ENCODE results near the gene KANSL3.

GRCh38 chr2:96637385-96638143, 548 bp downstream of the KANSL3 start:
- TF ChIP-seq CTCF (optimal IDR thresholded peaks at IDR 0.05 in 1 of 3, IDR thresholded peaks at IDR 0.05 in 1 of 3, conservative IDR thresholded peaks at IDR 0.05 in 1 of 3; ENCODE audit: extremely low read depth in 1 of 3, insufficient read depth in 2 of 3, low read length in 3 of 3) (no peak), EZH2 (IDR thresholded peaks at IDR 0.05; ENCODE audit: low read length) (no peak)
